HCT116 (cell line): ENCODE data around the gene ARHGEF1. TPM values are rescaled to one million over a fixed set of nuclear protein-coding genes. Genes with fewer than 3 reads are reported as not detected.
A peak's percentile ranks its signal among the peaks of the same experiment; 100 is the strongest.

Experiments used
- ATAC-seq: fragments of 200-7000 bp; cut with Tn5 transposase; 2 replicates; pipeline ENCODE4 v1.9.1; 2020; ENCODE audit warnings: mild to moderate bottlenecking, moderate library complexity
- BruUV-seq: library from RNA; stranded (reverse); fragments of 400-500 nt; replicated peaks from 2 replicates; lab custom pipeline; 2021; lab: Mats Ljungman, UMichigan
- CTCF ChIA-PET: fragments of 300-600 bp; sonication (Branson Sonifier 250); formaldehyde crosslinking; loops from one replicate; lab custom pipeline; 2021; ENCODE audit warnings: antibody characterized with exemption; lab: Charles Lee
- POLR2A ChIA-PET: fragments of 300-600, 350-600 bp; sonication (Branson Sonifier 250); formaldehyde crosslinking; loops from one replicate; lab custom pipeline; 2021; ENCODE audit warnings: antibody characterized with exemption; lab: Charles Lee
- RAD21 ChIA-PET, 2 experiments: fragments of 300-600 bp; sonication (Branson Sonifier 250); formaldehyde crosslinking; loops; one replicate each; lab custom pipeline; 2023; ENCODE audit warnings: low total read pairs in 2 of 2; ENCODE audit not compliant: uncharacterized antibody in 2 of 2, unreplicated experiment in 2 of 2, low non-redundant PET in 1 of 2; lab: Charles Lee
- DNase-seq: peaks from one replicate; pipeline ENCODE4 v3.0.0-alpha.2; 2010; ENCODE audit warnings: low read depth, low spot score
- H2AFZ ChIP-seq: fragments of 200-600 bp; shearing (Covaris generic), sonication (generic); 2 replicates; pipeline ENCODE4 v1.6.1; 2017; ENCODE audit warnings: low read depth, mixed run types, mixed read lengths, antibody characterized with exemption, low read length; ENCODE audit not compliant: poor library complexity, severe bottlenecking
- H3K27ac ChIP-seq: 2 replicates; pipeline ENCODE4 v1.5.1; 2012; ENCODE audit warnings: low read depth, low read length
- H3K27me3 ChIP-seq: fragments of 200-600 bp; sonication (generic); 2 replicates; pipeline ENCODE4 v1.6.1; 2016; ENCODE audit warnings: mixed run types, low read length, mixed read lengths; ENCODE audit not compliant: insufficient read depth
- H3K36me3 ChIP-seq, 2 experiments: fragments of 200-500 bp in 1 of 2; fragments of 200-600 bp in 1 of 2; sonication (Bioruptor generic) in 1 of 2; sonication (generic) in 1 of 2; 2 replicates each; pipeline versions ENCODE4 v1.5.1 to v1.6.1; 2014 to 2016; ENCODE audit warnings: low read length in 2 of 2, inconsistent platforms in 1 of 2, mixed read lengths in 1 of 2, mixed run types in 1 of 2; ENCODE audit not compliant: insufficient read depth in 2 of 2, control insufficient read depth in 1 of 2
- H3K4me1 ChIP-seq, 2 experiments: fragments of 200-600 bp in 1 of 2; sonication (generic) in 1 of 2; 2 replicates each; pipeline versions ENCODE4 v1.5.1 to v1.6.1; 2012 to 2017; ENCODE audit warnings: low read length in 2 of 2, inconsistent platforms in 1 of 2, mild to moderate bottlenecking in 1 of 2, mixed read lengths in 1 of 2, mixed run types in 1 of 2, moderate library complexity in 1 of 2; ENCODE audit not compliant: insufficient read depth in 2 of 2, control insufficient read depth in 1 of 2
- H3K4me2 ChIP-seq: fragments of 200-600 bp; sonication (generic); 2 replicates; pipeline ENCODE4 v1.6.1; 2017; ENCODE audit warnings: mixed run types, low read length, mixed read lengths
- H3K4me3 ChIP-seq, 2 experiments: fragments of 200-600 bp in 1 of 2; sonication (generic) in 1 of 2; replicated peaks in 1 of 2; 2 replicates each; pipeline ENCODE4 v1.5.1; 2011 to 2016; ENCODE audit warnings: low read length in 2 of 2, control low read depth in 1 of 2, low read depth in 1 of 2, mild to moderate bottlenecking in 1 of 2, mixed read lengths in 1 of 2, mixed run types in 1 of 2
- H3K79me2 ChIP-seq: fragments of 200-600 bp; sonication (generic); 2 replicates; pipeline ENCODE4 v1.6.1; 2017; ENCODE audit warnings: mild to moderate bottlenecking, mixed run types, low read length, moderate library complexity, mixed read lengths; ENCODE audit not compliant: insufficient read depth
- H3K9ac ChIP-seq: fragments of 200-600 bp; sonication (generic); 2 replicates; pipeline ENCODE4 v1.6.1; 2016; ENCODE audit warnings: low read length, mixed read lengths
- H3K9me2 ChIP-seq: fragments of 200-600 bp; sonication (generic), shearing (Covaris generic); 2 replicates; pipeline ENCODE4 v1.6.1; 2017; ENCODE audit warnings: mixed run types, mild to moderate bottlenecking, moderate library complexity; ENCODE audit not compliant: insufficient read depth
- H3K9me3 ChIP-seq, 2 experiments: fragments of 200-500 bp in 1 of 2; fragments of 200-600 bp in 1 of 2; sonication (Bioruptor generic) in 1 of 2; sonication (generic) in 1 of 2; 2 replicates each; pipeline ENCODE4 v1.6.1; 2014 to 2017; ENCODE audit warnings: low read length in 2 of 2, mixed read lengths in 2 of 2, inconsistent platforms in 1 of 2, low read depth in 1 of 2, mild to moderate bottlenecking in 1 of 2, mixed run types in 1 of 2, moderate library complexity in 1 of 2; ENCODE audit not compliant: control insufficient read depth in 1 of 2, insufficient read depth in 1 of 2
- H4K20me1 ChIP-seq: fragments of 200-600 bp; sonication (generic), shearing (Covaris generic); 2 replicates; pipeline ENCODE4 v1.6.1; 2017; ENCODE audit warnings: mixed run types, mild to moderate bottlenecking, moderate library complexity; ENCODE audit not compliant: insufficient read depth
- ATF3 ChIP-seq: IDR thresholded peaks from 2 replicates; pipeline ENCODE4 v1.6.1; 2012
- EZH2phosphoT487 ChIP-seq: fragments of 200-600 bp; IDR thresholded peaks from 2 replicates; pipeline ENCODE4 v1.6.1; 2018; ENCODE audit warnings: antibody characterized with exemption, borderline replicate concordance
- FOSL1 ChIP-seq: IDR thresholded peaks from 2 replicates; pipeline ENCODE4 v1.6.1; 2012; ENCODE audit warnings: low read depth
- JUND ChIP-seq: IDR thresholded peaks from 2 replicates; pipeline ENCODE4 v1.6.1; 2012
- POLR2A ChIP-seq: IDR thresholded peaks from 2 replicates; pipeline ENCODE4 v1.7.0; 2011; ENCODE audit warnings: borderline replicate concordance; ENCODE audit not compliant: insufficient read depth, insufficient read length; ENCODE audit errors: extremely low read depth
- POLR2AphosphoS5 ChIP-seq: IDR thresholded peaks from 2 replicates; pipeline ENCODE4 v1.6.1; 2011; ENCODE audit warnings: mild to moderate bottlenecking, low read depth, low read length, moderate library complexity
- SP1 ChIP-seq: IDR thresholded peaks from 2 replicates; pipeline ENCODE4 v1.6.1; 2012; ENCODE audit warnings: low read depth
- ZFX ChIP-seq: fragments of 450-650 bp; IDR thresholded peaks from 2 replicates; pipeline ENCODE4 v1.6.1; 2017
- ZNF274 ChIP-seq: fragments of 200-500 bp; sonication (Bioruptor generic); IDR thresholded peaks from 2 replicates; pipeline ENCODE4 v1.6.1; 2014; ENCODE audit warnings: mild to moderate bottlenecking, low read depth, low read length, inconsistent platforms
- intact Hi-C: fragments of 100-400 bp; cut with micrococcal nuclease; formaldehyde crosslinking; loops from 2 replicates; pipeline ENCODE4 v1.10.0; 2022
- total RNA-seq: library from RNA; stranded (reverse); gene quantifications from one replicate; pipeline ENCODE4 v1.2.1, GENCODE V29; 2021; ENCODE audit not compliant: unreplicated experiment

Gene ARHGEF1
- total RNA-seq, 1 experiment from 2014 or later = 110 TPM

- Histone ChIP-seq H3K36me3 (peaks cover 74 to 86% of the 10 kb centered on the region in 2 experiments), H3K9ac (peak overlapping the region; percentile 14), H4K20me1 (peaks cover 45% of the 10 kb centered on the region; the same call in 1 of the 2 replicates), H3K27me3 (no peaks in the 10 kb centered on the region), H3K27ac (peak overlapping the region; percentile 99), H2AFZ (no peak overlapping the region), H3K9me2 (no peaks in the 10 kb centered on the region), H3K4me2 (no peak overlapping the region), H3K79me2 (peaks cover 91% of the 10 kb centered on the region), H3K9me3 (no peaks in the 10 kb centered on the region), H3K4me1 (peaks cover 21 to 74% of the 10 kb centered on the region in 2 experiments), H3K4me3 (no peak overlapping the region)
- RAD21 ChIA-PET = no interaction called here
- BruUV-seq = no TSS peak
- POLR2A ChIA-PET = interaction anchor here (0.7 kb wide), 1 partner anchor 9 kb away, joined by 3 read pairs; no protein-coding TSS in a partner anchor
- intact Hi-C loops = no loop called here
- CTCF ChIA-PET = no interaction called here
- DNase-seq = no peak
- no peak for ATAC-seq
- TF ChIP-seq POLR2A = no peak
- TF ChIP-seq EZH2phosphoT487 = no peak
- no peak for TF ChIP-seq JUND
- no peak for TF ChIP-seq FOSL1
These were observed 18.6 kb upstream of the ARHGEF1 start for GRCh38 chr19:41864374-41864773.

- intact Hi-C loops = no loop called here
- RAD21 ChIA-PET = no interaction called here
These were observed 16.7 kb upstream of the ARHGEF1 start for GRCh38 chr19:41866284-41866683.

More at GRCh38 chr19:41866284-41866683, 16.7 kb upstream of the ARHGEF1 start:
- Histone ChIP-seq H3K9me2 (no peaks in the 10 kb centered on the region), H2AFZ (no peak overlapping the region), H3K27ac (peak overlapping the region; percentile 13; the same call in 1 of the 2 replicates), H3K9me3 (no peaks in the 10 kb centered on the region), H3K79me2 (peaks cover 86% of the 10 kb centered on the region), H3K36me3 (peaks cover 78 to 92% of the 10 kb centered on the region in 2 experiments), H3K4me3 (no peak overlapping the region), H3K4me2 (no peak overlapping the region)
- POLR2A ChIA-PET = interaction anchor here (0.7 to 1.1 kb wide), 2 partner anchors 14 to 27 kb away, joined by 3 read pairs; no protein-coding TSS in a partner anchor
- DNase-seq = no peak
- BruUV-seq = no TSS peak
- no peak for TF ChIP-seq ZFX
- TF ChIP-seq JUND = no peak
- no peak for TF ChIP-seq SP1
- TF ChIP-seq ZNF274 = no peak
- TF ChIP-seq ATF3 = no peak
- 0 out of 2 replicates have a peak, but pooled peaks have one; percentile 30 for TF ChIP-seq POLR2AphosphoS5
- TF ChIP-seq, all 23 proteins: peak for 1
- ATAC-seq = peak; percentile 21; the same call in 1 of the 2 replicates
- H3K27me3 ChIP-seq = no peaks in the 10 kb centered on the region
- H4K20me1 ChIP-seq = peaks cover 56% of the 10 kb centered on the region; the same call in 1 of the 2 replicates
- CTCF ChIA-PET = no interaction called here
- peaks cover 18 to 71% of the 10 kb centered on the region in 2 experiments for H3K4me1 ChIP-seq
- no peak overlapping the region for H3K9ac ChIP-seq
